K562 (cell line): Measurements from ENCODE around the gene SMARCA4. TPM values are rescaled to one million over a fixed set of nuclear protein-coding genes. Genes with fewer than 3 reads are reported as not detected.

ENCODE experiments used
- CBFB ChIP-seq: sonication (generic); formaldehyde crosslinking; IDR thresholded peaks from 2 replicates; pipeline ENCODE4 v1.4.0; 2020; ENCODE audit warnings: mild to moderate bottlenecking, missing genetic modification reagents
- CBX2 ChIP-seq: fragments of 200-600 bp; sonication (generic); IDR thresholded peaks from one replicate; pipeline ENCODE4 v1.6.1; 2012; ENCODE audit warnings: mild to moderate bottlenecking, low read length, inconsistent platforms; ENCODE audit not compliant: insufficient read depth, poor library complexity, severe bottlenecking
- EP300 ChIP-seq: IDR thresholded peaks from 2 replicates; pipeline ENCODE4 v1.6.1; 2012; ENCODE audit warnings: low read length, improper control_type of control experiment
- HINFP ChIP-seq: fragments of 450-650 bp; conservative IDR thresholded peaks from 2 replicates; pipeline ENCODE4 v1.6.1; 2016; ENCODE audit warnings: missing genetic modification characterization, low read depth, mild to moderate bottlenecking, control low read depth, missing compliant biosample characterization
- HMG20B ChIP-seq: fragments of 250-450 bp; sonication (Bioruptor Pico); IDR thresholded peaks from 2 replicates; pipeline ENCODE4 v1.5.0; 2021; ENCODE audit warnings: mild to moderate bottlenecking
- ILK ChIP-seq: fragments of 450-650 bp; IDR thresholded peaks from 2 replicates; pipeline ENCODE4 v1.6.1; 2016; ENCODE audit warnings: missing genetic modification characterization, low read depth, mild to moderate bottlenecking, missing compliant biosample characterization, moderate library complexity, borderline replicate concordance
- IRF9 ChIP-seq: fragments of 450-650 bp; IDR thresholded peaks from 2 replicates; pipeline ENCODE4 v1.6.1; 2016; ENCODE audit warnings: missing biosample characterization, missing genetic modification characterization
- JUNB ChIP-seq: fragments of 450-650 bp; formaldehyde crosslinking; conservative IDR thresholded peaks from 2 replicates; pipeline ENCODE4 v1.4.0; 2020; ENCODE audit warnings: mild to moderate bottlenecking
- JUND ChIP-seq, 2 experiments: IDR thresholded peaks; 2 replicates in 1 of 2; 3 replicates in 1 of 2; pipeline ENCODE4 v1.6.1; 2011; ENCODE audit warnings: borderline replicate concordance in 2 of 2, low read depth in 2 of 2, low read length in 2 of 2, improper control_type of control experiment in 1 of 2, missing biosample characterization in 1 of 2, missing genetic modification characterization in 1 of 2, missing genetic modification reagents in 1 of 2
- KDM4B ChIP-seq, 2 experiments: fragments of 450-650 bp in 1 of 2; sonication (generic) in 1 of 2; IDR thresholded peaks; 2 replicates each; pipeline ENCODE4 v1.6.1; 2016 to 2017; ENCODE audit warnings: borderline replicate concordance in 2 of 2, antibody characterized with exemption in 1 of 2, low read depth in 1 of 2, mild to moderate bottlenecking in 1 of 2
- NUFIP1 ChIP-seq: fragments of 450-650 bp; IDR thresholded peaks from 2 replicates; pipeline ENCODE4 v1.6.1; 2018; ENCODE audit not compliant: partially characterized antibody
- POLR2AphosphoS5 ChIP-seq: IDR thresholded peaks from 2 replicates; pipeline ENCODE4 v1.6.1; 2011; ENCODE audit warnings: mild to moderate bottlenecking, low read depth, low read length, moderate library complexity; ENCODE audit not compliant: control insufficient read depth, insufficient read depth
- PRDM10 ChIP-seq: fragments of 450-650 bp; IDR thresholded peaks from 2 replicates; pipeline ENCODE4 v1.6.1; 2018; ENCODE audit not compliant: partially characterized antibody
- PTTG1 ChIP-seq: fragments of 450-650 bp; IDR thresholded peaks from 2 replicates; pipeline ENCODE4 v1.6.1; 2016; ENCODE audit warnings: low read depth, mild to moderate bottlenecking, missing genetic modification characterization, missing compliant biosample characterization
- RBM34 ChIP-seq: fragments of 200-400 bp; formaldehyde crosslinking; IDR thresholded peaks from 2 replicates; pipeline ENCODE4 v1.6.1; 2018; ENCODE audit warnings: low read length, borderline replicate concordance; ENCODE audit not compliant: insufficient read depth
- RUNX1 ChIP-seq: sonication (generic); IDR thresholded peaks from 2 replicates; pipeline ENCODE4 v1.6.1; 2016; ENCODE audit warnings: antibody characterized with exemption, low read depth
- SAFB ChIP-seq: fragments of 200-400 bp; formaldehyde crosslinking; IDR thresholded peaks from 2 replicates; pipeline ENCODE4 v1.6.1; 2017; ENCODE audit warnings: low read depth, low read length, borderline replicate concordance
- SRF ChIP-seq, 2 experiments: fragments of 250-450, 450-650 bp in 1 of 2; sonication (Bioruptor Pico) in 1 of 2; sonication (generic) in 1 of 2; formaldehyde crosslinking; IDR thresholded peaks; 2 replicates each; pipeline versions ENCODE4 v1.5.0 to v1.5.1; 2020 to 2022; ENCODE audit warnings: mild to moderate bottlenecking in 1 of 2, missing genetic modification reagents in 1 of 2
- TAF7 ChIP-seq: fragments of 450-650 bp; IDR thresholded peaks from 2 replicates; pipeline ENCODE4 v1.6.1; 2016; ENCODE audit warnings: missing genetic modification characterization, missing compliant biosample characterization
- WHSC1 ChIP-seq: IDR thresholded peaks from one replicate; pipeline ENCODE4 v1.6.1; 2012; ENCODE audit warnings: low read length, control low read depth, inconsistent platforms
- polyA plus RNA-seq, 8 experiments: library from polyadenylated mRNA; depleted of rRNA in 4 of 8; stranded (reverse) in 5 of 8; unstranded in 3 of 8; fragments of >200 nt; fragmentation: Nextera tagmentation in 2 of 8; fragmentation: Illumina TruSeq in 1 of 8; extraction: Ambion mirVana in 2 of 8; extraction: Trizol in 1 of 8; gene quantifications; 2 replicates each; pipeline versions ENCODE4 v1.2.1 to v1.2.3, GENCODE V29; 2011 to 2014; ENCODE audit warnings: inconsistent platforms in 1 of 8, missing spikeins in 1 of 8
- total RNA-seq, 7 experiments: library from RNA; depleted of rRNA in 6 of 7; stranded (reverse); fragments of >200 nt in 6 of 7; fragmentation: Illumina TruSeq in 2 of 7; extraction: Trizol in 2 of 7; gene quantifications; 2 replicates each; pipeline versions ENCODE4 v1.2.1 to v1.2.3, GENCODE V29; 2011 to 2021; ENCODE audit warnings: low replicate concordance in 1 of 7

SMARCA4 gene
- total and polyA plus RNA-seq, 9 of the 15 experiments (the other 6 are each of a cell fraction or from before 2014, with no cell fraction given), result 19.3 to 207 (median 52.1) TPM

GRCh38 chr19:11090264-11090996 is 129.6 kb downstream of the SMARCA4 start (continued):
- TF ChIP-seq HINFP (tag) (no peak), PTTG1 (tag) (no peak), IRF9 (no peak), PRDM10 (no peak), HMG20B (CRISPR knock-in tag) (no peak), RBM34 (no peak), JUNB (CRISPR knock-in tag) (no peak), NUFIP1 (no peak), TAF7 (tag) (no peak), EP300 (no peak), SAFB (no peak), CBFB (CRISPR knock-in tag) (no peak), ILK (tag) (no peak), RUNX1 (no peak), JUND (IDR thresholded peaks at IDR 0.05; ENCODE audit: borderline replicate concordance, low read depth, low read length) (no peak), JUND (tag; IDR thresholded peaks at IDR 0.05; ENCODE audit: borderline replicate concordance, low read depth, low read length) (no peak), SRF (CRISPR knock-in tag; IDR thresholded peaks at IDR 0.05) (no peak), POLR2AphosphoS5 (peak; percentile 9), KDM4B (IDR thresholded peaks at IDR 0.05; ENCODE audit: borderline replicate concordance in 2 of 2, low read depth in 1 of 2) (0 out of 4 replicates have a peak, but pooled peaks of 1 of the 2 experiments have one; percentile 51), CBX2 (no peak), WHSC1 (no peak)
